ENCODE results near the gene RNU5D-1. TPM values are rescaled to one million over a fixed set of nuclear protein-coding genes. Genes with fewer than 3 reads are reported as not detected.

The RNU5D-1 gene
- total and polyA plus RNA-seq, 2 of the 13 experiments (the other 11 are each of a cell fraction or from before 2014, with no cell fraction given): 165 TPM; not detected in 1

DNA sequence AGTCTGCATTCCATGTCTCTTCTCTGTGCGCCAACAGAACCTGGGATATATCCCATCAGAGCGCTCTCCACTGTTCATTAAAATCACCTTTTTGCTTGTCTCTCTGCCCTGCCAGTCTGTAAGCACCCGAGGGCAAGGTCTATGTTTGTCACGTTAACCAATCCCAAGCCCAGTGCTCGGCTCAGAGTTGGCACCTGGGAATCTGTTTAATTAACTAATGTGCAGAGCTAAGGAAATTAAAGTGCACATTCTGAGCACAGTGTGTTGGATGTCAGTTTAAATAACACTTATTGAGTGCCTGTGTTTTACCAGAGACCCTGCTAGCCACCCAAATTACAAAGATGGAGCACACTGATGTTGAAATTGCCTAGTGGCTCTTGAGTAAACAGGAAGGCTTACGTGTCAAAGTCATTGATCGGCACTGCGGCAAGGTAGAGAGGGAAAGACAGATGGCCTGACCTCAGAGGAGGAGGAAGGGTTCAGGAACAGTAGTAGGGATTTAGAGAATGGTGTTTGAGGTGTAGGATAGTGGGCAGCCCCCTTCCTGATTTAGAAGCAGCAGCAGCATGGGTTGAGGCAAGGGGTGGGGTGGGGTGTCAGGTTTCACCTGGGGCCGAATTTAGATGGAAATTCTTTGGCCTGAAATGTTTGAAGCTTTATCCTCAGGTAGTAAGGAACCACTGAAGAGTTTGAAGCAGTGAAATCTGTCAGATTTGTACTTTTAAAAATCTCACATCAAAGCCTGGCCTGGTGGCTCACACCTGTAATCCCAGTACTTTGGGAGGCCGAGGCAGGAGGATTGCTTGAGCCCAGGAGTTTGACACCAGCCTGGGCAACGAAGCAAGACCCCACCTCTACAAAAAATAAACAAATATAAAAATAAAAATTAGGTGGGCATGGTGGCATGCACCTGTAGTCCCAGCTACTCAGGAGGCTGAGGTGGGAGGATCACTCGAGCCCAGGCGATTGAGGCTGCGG lies 48.8 kb downstream of the RNU5D-1 start (continued):
- TF ChIP-seq ZFAT (CRISPR knock-in tag; conservative IDR thresholded peaks at IDR 0.05): no peak
- TF ChIP-seq U2AF2 (IDR thresholded peaks at IDR 0.05; ENCODE audit: low read depth, low read length): no peak
- no peak for TF ChIP-seq ZNF564 (CRISPR knock-in tag; IDR thresholded peaks at IDR 0.05)
- TF ChIP-seq SOX6 (IDR thresholded peaks at IDR 0.05): no peak
- peak; percentile 86 for TF ChIP-seq SOX6 (CRISPR knock-in tag; IDR thresholded peaks at IDR 0.05)
- TF ChIP-seq, protein P1, sequence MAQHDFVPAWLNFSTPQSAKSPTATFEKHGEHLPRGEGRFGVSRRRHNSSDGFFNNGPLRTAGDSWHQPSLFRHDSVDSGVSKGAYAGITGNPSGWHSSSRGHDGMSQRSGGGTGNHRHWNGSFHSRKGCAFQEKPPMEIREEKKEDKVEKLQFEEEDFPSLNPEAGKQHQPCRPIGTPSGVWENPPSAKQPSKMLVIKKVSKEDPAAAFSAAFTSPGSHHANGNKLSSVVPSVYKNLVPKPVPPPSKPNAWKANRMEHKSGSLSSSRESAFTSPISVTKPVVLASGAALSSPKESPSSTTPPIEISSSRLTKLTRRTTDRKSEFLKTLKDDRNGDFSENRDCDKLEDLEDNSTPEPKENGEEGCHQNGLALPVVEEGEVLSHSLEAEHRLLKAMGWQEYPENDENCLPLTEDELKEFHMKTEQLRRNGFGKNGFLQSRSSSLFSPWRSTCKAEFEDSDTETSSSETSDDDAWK (CRISPR knock-in tag; IDR thresholded peaks at IDR 0.05): no peak
- TF ChIP-seq, protein P2, sequence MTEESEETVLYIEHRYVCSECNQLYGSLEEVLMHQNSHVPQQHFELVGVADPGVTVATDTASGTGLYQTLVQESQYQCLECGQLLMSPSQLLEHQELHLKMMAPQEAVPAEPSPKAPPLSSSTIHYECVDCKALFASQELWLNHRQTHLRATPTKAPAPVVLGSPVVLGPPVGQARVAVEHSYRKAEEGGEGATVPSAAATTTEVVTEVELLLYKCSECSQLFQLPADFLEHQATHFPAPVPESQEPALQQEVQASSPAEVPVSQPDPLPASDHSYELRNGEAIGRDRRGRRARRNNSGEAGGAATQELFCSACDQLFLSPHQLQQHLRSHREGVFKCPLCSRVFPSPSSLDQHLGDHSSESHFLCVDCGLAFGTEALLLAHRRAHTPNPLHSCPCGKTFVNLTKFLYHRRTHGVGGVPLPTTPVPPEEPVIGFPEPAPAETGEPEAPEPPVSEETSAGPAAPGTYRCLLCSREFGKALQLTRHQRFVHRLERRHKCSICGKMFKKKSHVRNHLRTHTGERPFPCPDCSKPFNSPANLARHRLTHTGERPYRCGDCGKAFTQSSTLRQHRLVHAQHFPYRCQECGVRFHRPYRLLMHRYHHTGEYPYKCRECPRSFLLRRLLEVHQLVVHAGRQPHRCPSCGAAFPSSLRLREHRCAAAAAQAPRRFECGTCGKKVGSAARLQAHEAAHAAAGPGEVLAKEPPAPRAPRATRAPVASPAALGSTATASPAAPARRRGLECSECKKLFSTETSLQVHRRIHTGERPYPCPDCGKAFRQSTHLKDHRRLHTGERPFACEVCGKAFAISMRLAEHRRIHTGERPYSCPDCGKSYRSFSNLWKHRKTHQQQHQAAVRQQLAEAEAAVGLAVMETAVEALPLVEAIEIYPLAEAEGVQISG (CRISPR knock-in tag; IDR thresholded peaks at IDR 0.05): peak; percentile 78
- no peak for TF ChIP-seq GABPA (IDR thresholded peaks at IDR 0.05; ENCODE audit: low read depth, low read length)
- peak; percentile 73 for TF ChIP-seq GABPA (CRISPR knock-in tag; IDR thresholded peaks at IDR 0.05; ENCODE audit: low read depth)
- TF ChIP-seq ZNF709 (CRISPR knock-in tag; IDR thresholded peaks at IDR 0.05): no peak
- no peak; the same call in 1 of the 2 replicates for TF ChIP-seq SNAPC2 (CRISPR knock-in tag; IDR thresholded peaks at IDR 0.05)
- no peak for TF ChIP-seq HES4 (CRISPR knock-in tag; IDR thresholded peaks at IDR 0.05; ENCODE audit: borderline replicate concordance)
- TF ChIP-seq, protein P3, sequence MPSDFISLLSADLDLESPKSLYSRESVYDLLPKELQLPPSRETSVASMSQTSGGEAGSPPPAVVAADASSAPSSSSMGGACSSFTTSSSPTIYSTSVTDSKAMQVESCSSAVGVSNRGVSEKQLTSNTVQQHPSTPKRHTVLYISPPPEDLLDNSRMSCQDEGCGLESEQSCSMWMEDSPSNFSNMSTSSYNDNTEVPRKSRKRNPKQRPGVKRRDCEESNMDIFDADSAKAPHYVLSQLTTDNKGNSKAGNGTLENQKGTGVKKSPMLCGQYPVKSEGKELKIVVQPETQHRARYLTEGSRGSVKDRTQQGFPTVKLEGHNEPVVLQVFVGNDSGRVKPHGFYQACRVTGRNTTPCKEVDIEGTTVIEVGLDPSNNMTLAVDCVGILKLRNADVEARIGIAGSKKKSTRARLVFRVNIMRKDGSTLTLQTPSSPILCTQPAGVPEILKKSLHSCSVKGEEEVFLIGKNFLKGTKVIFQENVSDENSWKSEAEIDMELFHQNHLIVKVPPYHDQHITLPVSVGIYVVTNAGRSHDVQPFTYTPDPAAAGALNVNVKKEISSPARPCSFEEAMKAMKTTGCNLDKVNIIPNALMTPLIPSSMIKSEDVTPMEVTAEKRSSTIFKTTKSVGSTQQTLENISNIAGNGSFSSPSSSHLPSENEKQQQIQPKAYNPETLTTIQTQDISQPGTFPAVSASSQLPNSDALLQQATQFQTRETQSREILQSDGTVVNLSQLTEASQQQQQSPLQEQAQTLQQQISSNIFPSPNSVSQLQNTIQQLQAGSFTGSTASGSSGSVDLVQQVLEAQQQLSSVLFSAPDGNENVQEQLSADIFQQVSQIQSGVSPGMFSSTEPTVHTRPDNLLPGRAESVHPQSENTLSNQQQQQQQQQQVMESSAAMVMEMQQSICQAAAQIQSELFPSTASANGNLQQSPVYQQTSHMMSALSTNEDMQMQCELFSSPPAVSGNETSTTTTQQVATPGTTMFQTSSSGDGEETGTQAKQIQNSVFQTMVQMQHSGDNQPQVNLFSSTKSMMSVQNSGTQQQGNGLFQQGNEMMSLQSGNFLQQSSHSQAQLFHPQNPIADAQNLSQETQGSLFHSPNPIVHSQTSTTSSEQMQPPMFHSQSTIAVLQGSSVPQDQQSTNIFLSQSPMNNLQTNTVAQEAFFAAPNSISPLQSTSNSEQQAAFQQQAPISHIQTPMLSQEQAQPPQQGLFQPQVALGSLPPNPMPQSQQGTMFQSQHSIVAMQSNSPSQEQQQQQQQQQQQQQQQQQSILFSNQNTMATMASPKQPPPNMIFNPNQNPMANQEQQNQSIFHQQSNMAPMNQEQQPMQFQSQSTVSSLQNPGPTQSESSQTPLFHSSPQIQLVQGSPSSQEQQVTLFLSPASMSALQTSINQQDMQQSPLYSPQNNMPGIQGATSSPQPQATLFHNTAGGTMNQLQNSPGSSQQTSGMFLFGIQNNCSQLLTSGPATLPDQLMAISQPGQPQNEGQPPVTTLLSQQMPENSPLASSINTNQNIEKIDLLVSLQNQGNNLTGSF (CRISPR knock-in tag; IDR thresholded peaks at IDR 0.05): no peak
- TF ChIP-seq ZNF567 (CRISPR knock-in tag; IDR thresholded peaks at IDR 0.05; ENCODE audit: borderline replicate concordance): no peak
- TF ChIP-seq ZNF354B (CRISPR knock-in tag; IDR thresholded peaks at IDR 0.05): no peak
- peak; percentile 89 for TF ChIP-seq RXRB (CRISPR knock-in tag; IDR thresholded peaks at IDR 0.05; ENCODE audit: borderline replicate concordance)
- TF ChIP-seq SYNCRIP (IDR thresholded peaks at IDR 0.05; ENCODE audit: insufficient read depth, low read depth, low read length): no peak
- TF ChIP-seq NCOR1 (IDR thresholded peaks at IDR 0.05; ENCODE audit: borderline replicate concordance, low read length): peak; percentile 88; the same call in 1 of the 2 replicates
- TF ChIP-seq ISL2 (CRISPR knock-in tag; IDR thresholded peaks at IDR 0.05): peak; percentile 82
- TF ChIP-seq SMAD3 (CRISPR knock-in tag; IDR thresholded peaks at IDR 0.05): no peak; the same call in 1 of the 2 replicates

Measured in HepG2 (cell line).